ENCODE data around the gene MUC5B.

DNA sequence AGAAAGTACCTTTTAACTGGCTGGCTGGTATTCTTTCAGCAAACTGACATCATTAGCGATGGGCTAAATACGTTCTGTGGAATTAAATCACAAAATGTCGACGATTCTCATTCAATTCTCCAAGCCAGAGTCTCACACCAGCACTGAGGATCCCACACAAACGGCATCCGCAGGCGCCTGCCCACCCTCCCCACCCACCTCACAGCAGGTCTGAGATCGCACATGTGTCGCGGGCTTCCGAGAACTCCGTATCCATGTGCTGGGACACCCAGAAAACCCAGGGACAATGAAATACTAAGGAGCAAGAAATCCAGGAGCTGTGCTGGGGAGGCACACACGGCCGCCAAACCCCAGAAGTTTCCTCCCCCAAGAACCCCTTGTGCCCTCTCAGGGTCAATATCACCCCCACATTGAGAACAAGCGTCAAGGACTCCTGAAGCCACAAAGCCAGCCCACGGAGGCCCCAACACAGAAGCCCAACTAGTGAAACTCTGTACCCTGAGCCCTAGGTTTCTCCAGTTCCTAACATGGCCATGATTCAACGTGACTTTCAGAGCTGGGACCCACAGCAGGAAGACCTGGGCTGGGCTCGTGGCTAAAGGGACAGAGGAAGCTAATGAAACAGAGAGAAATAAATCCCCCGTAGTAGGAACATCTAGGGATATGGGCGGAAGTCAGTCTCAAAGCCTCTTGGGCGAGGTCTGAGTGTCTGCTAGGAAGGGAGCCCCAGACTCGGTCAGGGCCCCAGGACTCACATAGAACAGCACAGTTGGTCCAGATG lies 78.5 kb downstream of the MUC5B start:
- TF ChIP-seq, protein P1, sequence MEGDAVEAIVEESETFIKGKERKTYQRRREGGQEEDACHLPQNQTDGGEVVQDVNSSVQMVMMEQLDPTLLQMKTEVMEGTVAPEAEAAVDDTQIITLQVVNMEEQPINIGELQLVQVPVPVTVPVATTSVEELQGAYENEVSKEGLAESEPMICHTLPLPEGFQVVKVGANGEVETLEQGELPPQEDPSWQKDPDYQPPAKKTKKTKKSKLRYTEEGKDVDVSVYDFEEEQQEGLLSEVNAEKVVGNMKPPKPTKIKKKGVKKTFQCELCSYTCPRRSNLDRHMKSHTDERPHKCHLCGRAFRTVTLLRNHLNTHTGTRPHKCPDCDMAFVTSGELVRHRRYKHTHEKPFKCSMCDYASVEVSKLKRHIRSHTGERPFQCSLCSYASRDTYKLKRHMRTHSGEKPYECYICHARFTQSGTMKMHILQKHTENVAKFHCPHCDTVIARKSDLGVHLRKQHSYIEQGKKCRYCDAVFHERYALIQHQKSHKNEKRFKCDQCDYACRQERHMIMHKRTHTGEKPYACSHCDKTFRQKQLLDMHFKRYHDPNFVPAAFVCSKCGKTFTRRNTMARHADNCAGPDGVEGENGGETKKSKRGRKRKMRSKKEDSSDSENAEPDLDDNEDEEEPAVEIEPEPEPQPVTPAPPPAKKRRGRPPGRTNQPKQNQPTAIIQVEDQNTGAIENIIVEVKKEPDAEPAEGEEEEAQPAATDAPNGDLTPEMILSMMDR (IDR thresholded peaks at IDR 0.05) = no peak
- no peak for TF ChIP-seq POLR2A (IDR thresholded peaks at IDR 0.05)

Data from heart left ventricle (tissue), 13 donors.